ENCODE data around the gene TMEM143.

DNA sequence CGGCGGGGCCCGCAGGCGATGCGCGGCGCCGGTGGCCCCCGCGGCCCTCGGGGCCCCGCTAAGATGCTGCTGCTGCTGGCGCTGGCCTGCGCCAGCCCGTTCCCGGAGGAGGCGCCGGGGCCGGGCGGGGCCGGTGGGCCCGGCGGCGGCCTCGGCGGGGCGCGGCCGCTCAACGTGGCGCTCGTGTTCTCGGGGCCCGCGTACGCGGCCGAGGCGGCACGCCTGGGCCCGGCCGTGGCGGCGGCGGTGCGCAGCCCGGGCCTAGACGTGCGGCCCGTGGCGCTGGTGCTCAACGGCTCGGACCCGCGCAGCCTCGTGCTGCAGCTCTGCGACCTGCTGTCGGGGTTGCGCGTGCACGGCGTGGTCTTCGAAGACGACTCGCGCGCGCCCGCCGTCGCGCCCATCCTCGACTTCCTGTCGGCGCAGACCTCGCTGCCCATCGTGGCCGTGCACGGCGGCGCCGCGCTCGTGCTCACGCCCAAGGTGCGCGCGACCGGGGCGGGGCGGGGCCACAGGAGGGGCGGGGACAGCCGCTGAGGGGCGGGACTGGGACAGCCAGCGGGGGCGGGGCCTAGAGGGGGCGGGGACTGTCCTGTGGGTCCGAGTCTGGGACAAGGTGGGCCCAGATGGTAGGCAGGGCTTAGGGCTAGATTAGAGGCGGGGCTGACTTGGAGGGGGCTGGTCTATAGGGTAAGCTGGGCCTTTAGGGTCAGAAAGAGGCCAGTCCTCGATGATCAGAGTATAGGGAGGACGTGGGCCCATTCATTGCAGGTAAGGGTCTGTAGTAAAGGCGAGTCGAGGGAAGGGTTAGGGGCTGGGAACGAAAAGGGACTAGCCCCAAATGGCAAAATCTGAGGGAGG, 34.9 kb upstream of the TMEM143 start:
- TF ChIP-seq, protein P1, sequence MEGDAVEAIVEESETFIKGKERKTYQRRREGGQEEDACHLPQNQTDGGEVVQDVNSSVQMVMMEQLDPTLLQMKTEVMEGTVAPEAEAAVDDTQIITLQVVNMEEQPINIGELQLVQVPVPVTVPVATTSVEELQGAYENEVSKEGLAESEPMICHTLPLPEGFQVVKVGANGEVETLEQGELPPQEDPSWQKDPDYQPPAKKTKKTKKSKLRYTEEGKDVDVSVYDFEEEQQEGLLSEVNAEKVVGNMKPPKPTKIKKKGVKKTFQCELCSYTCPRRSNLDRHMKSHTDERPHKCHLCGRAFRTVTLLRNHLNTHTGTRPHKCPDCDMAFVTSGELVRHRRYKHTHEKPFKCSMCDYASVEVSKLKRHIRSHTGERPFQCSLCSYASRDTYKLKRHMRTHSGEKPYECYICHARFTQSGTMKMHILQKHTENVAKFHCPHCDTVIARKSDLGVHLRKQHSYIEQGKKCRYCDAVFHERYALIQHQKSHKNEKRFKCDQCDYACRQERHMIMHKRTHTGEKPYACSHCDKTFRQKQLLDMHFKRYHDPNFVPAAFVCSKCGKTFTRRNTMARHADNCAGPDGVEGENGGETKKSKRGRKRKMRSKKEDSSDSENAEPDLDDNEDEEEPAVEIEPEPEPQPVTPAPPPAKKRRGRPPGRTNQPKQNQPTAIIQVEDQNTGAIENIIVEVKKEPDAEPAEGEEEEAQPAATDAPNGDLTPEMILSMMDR (IDR thresholded peaks at IDR 0.05): no peak
- TF ChIP-seq POLR2A (IDR thresholded peaks at IDR 0.05): peak in 2 of 4 donors; percentile 26 to 60

All from esophagus squamous epithelium (tissue), 4 donors.